T-cell (primary cell): ENCODE results near the gene SPRTN. TPM values are rescaled to one million over a fixed set of nuclear protein-coding genes. Genes with fewer than 3 reads are reported as not detected.

Experiments used
- ATAC-seq, 4 experiments: fragments of 200-7000 bp in 3 of 4; fragments of 150-1000 bp in 1 of 4; cut with Tn5 transposase; replicated peaks in 1 of 4; 1 replicate in 3 of 4; 2 replicates in 1 of 4; pipeline ENCODE4 v1.10.0; 2021; ENCODE audit warnings: moderate library complexity in 3 of 4, mild to moderate bottlenecking in 2 of 4, moderate number of reproducible peaks in 1 of 4
- CTCF ChIA-PET, 2 donors: fragments of 300-600 bp; sonication (Branson Sonifier 250); formaldehyde crosslinking; loops; one replicate each; lab custom pipeline; 2022; ENCODE audit warnings: antibody characterized with exemption in 2 of 2; lab: Charles Lee
- POLR2A ChIA-PET, 2 donors: fragments of 300-600 bp; sonication (Branson Sonifier 250); formaldehyde crosslinking; loops; one replicate each; lab custom pipeline; 2022; ENCODE audit warnings: antibody characterized with exemption in 2 of 2; lab: Charles Lee
- DNase-seq, 35 experiments: peaks; one replicate each; pipeline versions ENCODE4 v3.0.0 to v3.0.0-alpha.2; 2013 to 2023
- H3K27ac ChIP-seq: one replicate; pipeline ENCODE4 v1.5.1; 2013; ENCODE audit warnings: low read length
- H3K27me3 ChIP-seq, 2 experiments: replicated peaks in 1 of 2; 1 replicate in 1 of 2; 2 replicates in 1 of 2; pipeline versions ENCODE4 v1.6.1 to v1.7.0; 2013; ENCODE audit warnings: low read length in 1 of 2, mixed read lengths in 1 of 2; ENCODE audit not compliant: control insufficient read depth in 2 of 2, insufficient read depth in 2 of 2; ENCODE audit errors: extremely low read depth in 1 of 2
- H3K36me3 ChIP-seq, 2 donors: 1 replicate in 1 of 2; 2 replicates in 1 of 2; pipeline versions ENCODE4 v1.6.1 to v1.7.0; 2013; ENCODE audit warnings: low read length in 1 of 2; ENCODE audit not compliant: control insufficient read depth in 2 of 2, insufficient read depth in 1 of 2; ENCODE audit errors: extremely low read depth in 1 of 2
- H3K4me1 ChIP-seq, 2 experiments: 1 replicate in 1 of 2; 2 replicates in 1 of 2; pipeline versions ENCODE4 v1.6.1 to v1.7.0; 2013; ENCODE audit warnings: low read length in 2 of 2, mixed read lengths in 1 of 2; ENCODE audit not compliant: insufficient read depth in 2 of 2, control insufficient read depth in 1 of 2; ENCODE audit errors: extremely low read depth in 1 of 2
- H3K4me3 ChIP-seq, 2 donors: 1 replicate in 1 of 2; 2 replicates in 1 of 2; pipeline versions ENCODE4 v1.5.1 to v1.7.0; 2013; ENCODE audit warnings: mild to moderate bottlenecking in 2 of 2, low read length in 1 of 2, moderate library complexity in 1 of 2; ENCODE audit not compliant: control insufficient read depth in 1 of 2; ENCODE audit errors: extremely low read depth in 1 of 2
- H3K9me3 ChIP-seq: 2 replicates; pipeline ENCODE4 v1.7.0; 2013
- H3K27ac Mint-ChIP-seq, 2 donors: one replicate each; pipeline ENCODE4 v1.8.0; 2020 to 2021; ENCODE audit warnings: mild to moderate bottlenecking in 2 of 2, mixed read lengths in 2 of 2
- H3K27me3 Mint-ChIP-seq, 2 donors: one replicate each; pipeline ENCODE4 v1.8.0; 2021 to 2022; ENCODE audit warnings: mixed read lengths in 2 of 2
- H3K36me3 Mint-ChIP-seq: one replicate; pipeline ENCODE4 v1.8.0; 2021; ENCODE audit warnings: mixed read lengths
- H3K4me1 Mint-ChIP-seq, 3 donors: one replicate each; pipeline ENCODE4 v1.8.0; 2020 to 2022; ENCODE audit warnings: mixed read lengths in 3 of 3, mild to moderate bottlenecking in 1 of 3
- H3K4me3 Mint-ChIP-seq, 3 donors: one replicate each; pipeline ENCODE4 v1.8.0; 2020 to 2022; ENCODE audit warnings: mild to moderate bottlenecking in 3 of 3, mixed read lengths in 3 of 3, moderate library complexity in 3 of 3
- H3K9me3 Mint-ChIP-seq, 3 donors: one replicate each; pipeline ENCODE4 v1.8.0; 2020 to 2022; ENCODE audit warnings: mixed read lengths in 3 of 3
- WGBS: methylation state at CpG from one replicate; pipeline ENCODE4 v1.1.5; 2013; ENCODE audit warnings: missing lambda C conversion rate; ENCODE audit not compliant: insufficient coverage; 5-methylcytosine and 5-hydroxymethylcytosine counted together
- total RNA-seq, 35 experiments: library from RNA in 6 of 35; stranded (reverse) in 6 of 35; fragments of 120-200 nt in 1 of 35; gene quantifications; one replicate each; pipeline versions ENCODE4 v1.2.1 to v1.2.4 and lab custom pipeline; 2013 to 2026

Gene SPRTN
- total RNA-seq, 5 donors from 2014 or later (not counting 1 experiment from before 2014, with no cell fraction given), result 12.6 to 28.9 (median 18.2) TPM

GRCh38 chr1:231386466-231386865 is 48.4 kb downstream of the SPRTN start:
- H3K27me3 ChIP-seq, result no peaks in the 10 kb centered on the region
- no peaks in the 10 kb centered on the region for H3K36me3 ChIP-seq
- Mint-ChIP-seq H3K9me3 (no peaks in the 10 kb centered on the region), H3K27ac (no peak overlapping the region), H3K27me3 (no peaks in the 10 kb centered on the region), H3K4me3 (no peak overlapping the region), H3K36me3 (peaks cover 5% of the 10 kb centered on the region), H3K4me1 (peaks cover 41 to 48% (median 46%) of the 10 kb centered on the region in 3 donors)
- peaks cover 0 to 2% of the 10 kb centered on the region in 2 experiments for H3K4me1 ChIP-seq
- ChIA-PET POLR2A (interaction anchor here in 1 of 2 donors (0.7 kb wide), 1 partner anchor 11 kb away, joined by 4 read pairs; no protein-coding TSS in a partner anchor), CTCF (no interaction called here)
- H3K9me3 ChIP-seq, result no peaks in the 10 kb centered on the region
- no peak for DNase-seq
- no peak overlapping the region for H3K27ac ChIP-seq
- ATAC-seq, result no peak
- H3K4me3 ChIP-seq, result no peak overlapping the region

GRCh38 chr1:231387770-231388669 is 49.9 kb downstream of the SPRTN start:
- Histone ChIP-seq H3K27me3 (no peaks in the 10 kb centered on the region), H3K36me3 (peaks cover 0 to 4% of the 10 kb centered on the region in 2 donors), H3K27ac (no peak overlapping the region), H3K4me1 (peaks cover 0 to 2% of the 10 kb centered on the region in 2 experiments), H3K9me3 (no peaks in the 10 kb centered on the region), H3K4me3 (no peak overlapping the region)
- 83% methylated on average over 1 of the region's 5 CpGs for WGBS
- Mint-ChIP-seq H3K27ac (no peak overlapping the region), H3K4me3 (no peak overlapping the region), H3K9me3 (no peaks in the 10 kb centered on the region), H3K4me1 (peaks cover 40 to 47% (median 45%) of the 10 kb centered on the region in 3 donors), H3K27me3 (no peaks in the 10 kb centered on the region), H3K36me3 (peaks cover 8% of the 10 kb centered on the region)
- CTCF ChIA-PET, result interaction anchor here (0.5 to 1.5 kb wide), 3 partner anchors 16 to 28 kb away, joined by 3 to 17 read pairs (median 4); no protein-coding TSS in a partner anchor
- POLR2A ChIA-PET, result no interaction called here
- ATAC-seq, result no peak
- DNase-seq, result no peak

- Histone ChIP-seq H3K4me1 (peaks cover 0 to 2% of the 10 kb centered on the region in 2 experiments), H3K9me3 (no peaks in the 10 kb centered on the region), H3K4me3 (no peak overlapping the region), H3K27ac (no peak overlapping the region), H3K27me3 (no peaks in the 10 kb centered on the region), H3K36me3 (peaks cover 0 to 4% of the 10 kb centered on the region in 2 donors)
- Mint-ChIP-seq H3K9me3 (no peaks in the 10 kb centered on the region), H3K36me3 (peaks cover 8% of the 10 kb centered on the region), H3K27me3 (no peaks in the 10 kb centered on the region), H3K4me3 (no peak overlapping the region), H3K27ac (no peak overlapping the region), H3K4me1 (peaks cover 56 to 63% (median 62%) of the 10 kb centered on the region in 3 donors)
- ChIA-PET POLR2A (no interaction called here), CTCF (no interaction called here)
- DNase-seq, result no peak
- ATAC-seq, result no peak
- WGBS, result 60% methylated on average over 1 of the region's 2 CpGs
Observed at GRCh38 chr1:231390071-231390470, 52.0 kb downstream of the SPRTN start.

DNA sequence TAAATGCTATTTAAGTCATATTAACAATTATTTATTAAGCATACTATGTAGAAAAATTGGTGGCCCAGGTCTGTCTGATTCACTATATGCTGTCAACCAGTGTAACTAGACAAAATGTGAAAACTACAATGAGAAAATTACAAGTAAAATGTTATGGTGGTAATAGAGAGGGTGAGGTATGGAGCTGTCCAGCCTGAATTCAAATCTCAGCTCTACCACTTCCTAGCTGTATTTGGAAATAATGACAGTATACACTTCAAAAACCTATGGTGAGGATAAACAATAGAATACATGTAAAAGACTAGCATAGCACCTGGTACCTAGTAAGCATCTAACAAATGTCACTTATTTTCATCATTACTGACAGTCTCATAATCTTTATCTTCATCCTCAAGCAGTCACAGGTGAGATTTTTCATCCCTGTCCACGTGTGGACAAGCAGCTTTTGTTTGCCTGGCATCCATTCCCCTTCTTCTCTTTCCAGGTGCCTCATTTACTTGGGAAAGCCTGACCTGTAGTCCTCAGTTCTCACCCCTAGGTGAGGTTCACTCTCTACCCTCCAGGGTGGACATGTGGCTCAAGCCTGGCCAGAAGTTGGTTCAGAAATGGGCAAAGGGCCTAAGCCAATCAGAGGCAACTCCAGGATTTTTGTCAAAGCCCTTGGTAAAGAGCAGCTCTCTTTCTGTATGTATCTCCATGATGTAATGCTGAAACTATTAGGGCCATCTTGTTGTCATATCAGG is 54.5 kb downstream of the SPRTN start:
- H3K36me3 Mint-ChIP-seq, result peaks cover 12% of the 10 kb centered on the region
- no peaks in the 10 kb centered on the region for H3K4me1 ChIP-seq
- no peaks in the 10 kb centered on the region for H3K9me3 ChIP-seq
- no peak for ATAC-seq
- no peaks in the 10 kb centered on the region for H3K9me3 Mint-ChIP-seq
- H3K4me3 ChIP-seq, result no peak overlapping the region
- CTCF ChIA-PET, result interaction anchor here in 1 of 2 donors (0.6 to 1.0 kb wide), 2 partner anchors 11 to 1540 kb away, joined by 3 to 7 read pairs; no protein-coding TSS in a partner anchor
- no peak for DNase-seq
- H3K27me3 Mint-ChIP-seq, result no peaks in the 10 kb centered on the region
- POLR2A ChIA-PET, result interaction anchor here in 1 of 2 donors (0.6 kb wide), 1 partner anchor 23 kb away, joined by 5 read pairs; no protein-coding TSS in a partner anchor
- H3K4me3 Mint-ChIP-seq, result no peak overlapping the region
- no peak overlapping the region for H3K27ac ChIP-seq
- H3K27me3 ChIP-seq, result no peaks in the 10 kb centered on the region
- H3K27ac Mint-ChIP-seq, result peak overlapping the region in 1 of 2 donors; percentile 45
- WGBS, result 100% methylated on average over 1 of the region's 1 CpG
- peaks cover 72 to 78% (median 72%) of the 10 kb centered on the region in 3 donors for H3K4me1 Mint-ChIP-seq
- H3K36me3 ChIP-seq, result peaks cover 0 to 4% of the 10 kb centered on the region in 2 donors

- ATAC-seq (no peak), DNase-seq (no peak)
- H3K4me3 ChIP-seq, result no peak overlapping the region
- H3K36me3 ChIP-seq, result peaks cover 0 to 4% of the 10 kb centered on the region in 2 donors
- H3K27me3 Mint-ChIP-seq, result no peaks in the 10 kb centered on the region
- peaks cover 18% of the 10 kb centered on the region for H3K36me3 Mint-ChIP-seq
- H3K27me3 ChIP-seq, result no peaks in the 10 kb centered on the region
- peaks cover 74 to 80% (median 74%) of the 10 kb centered on the region in 3 donors for H3K4me1 Mint-ChIP-seq
- no peak overlapping the region for H3K27ac ChIP-seq
- ChIA-PET CTCF (interaction anchor here (0.7 to 1.0 kb wide), 2 partner anchors 10 to 17 kb away, joined by 3 to 7 read pairs; no protein-coding TSS in a partner anchor), POLR2A (no interaction called here)
- no peaks in the 10 kb centered on the region for H3K9me3 ChIP-seq
- H3K9me3 Mint-ChIP-seq, result no peaks in the 10 kb centered on the region
- no peak overlapping the region for H3K4me3 Mint-ChIP-seq
- H3K4me1 ChIP-seq, result no peaks in the 10 kb centered on the region
- H3K27ac Mint-ChIP-seq, result no peak overlapping the region
Observed at GRCh38 chr1:231393668-231394067, 55.6 kb downstream of the SPRTN start.
